Hindlimb muscle (tissue), 1 donor: ENCODE results near the gene STARD13. TPM values are rescaled to one million over a fixed set of nuclear protein-coding genes. Genes with fewer than 3 reads are reported as not detected.

Source experiments
- DNase-seq: peaks from one replicate; pipeline ENCODE4 v3.0.0-alpha.2; 2013
- polyA plus RNA-seq: library from polyadenylated mRNA; unstranded; fragments of 120-200 nt; gene quantifications from one replicate; pipeline ENCODE4 v1.2.1, GENCODE V29; 2013; ENCODE audit not compliant: insufficient read length

STARD13 gene, protein sequence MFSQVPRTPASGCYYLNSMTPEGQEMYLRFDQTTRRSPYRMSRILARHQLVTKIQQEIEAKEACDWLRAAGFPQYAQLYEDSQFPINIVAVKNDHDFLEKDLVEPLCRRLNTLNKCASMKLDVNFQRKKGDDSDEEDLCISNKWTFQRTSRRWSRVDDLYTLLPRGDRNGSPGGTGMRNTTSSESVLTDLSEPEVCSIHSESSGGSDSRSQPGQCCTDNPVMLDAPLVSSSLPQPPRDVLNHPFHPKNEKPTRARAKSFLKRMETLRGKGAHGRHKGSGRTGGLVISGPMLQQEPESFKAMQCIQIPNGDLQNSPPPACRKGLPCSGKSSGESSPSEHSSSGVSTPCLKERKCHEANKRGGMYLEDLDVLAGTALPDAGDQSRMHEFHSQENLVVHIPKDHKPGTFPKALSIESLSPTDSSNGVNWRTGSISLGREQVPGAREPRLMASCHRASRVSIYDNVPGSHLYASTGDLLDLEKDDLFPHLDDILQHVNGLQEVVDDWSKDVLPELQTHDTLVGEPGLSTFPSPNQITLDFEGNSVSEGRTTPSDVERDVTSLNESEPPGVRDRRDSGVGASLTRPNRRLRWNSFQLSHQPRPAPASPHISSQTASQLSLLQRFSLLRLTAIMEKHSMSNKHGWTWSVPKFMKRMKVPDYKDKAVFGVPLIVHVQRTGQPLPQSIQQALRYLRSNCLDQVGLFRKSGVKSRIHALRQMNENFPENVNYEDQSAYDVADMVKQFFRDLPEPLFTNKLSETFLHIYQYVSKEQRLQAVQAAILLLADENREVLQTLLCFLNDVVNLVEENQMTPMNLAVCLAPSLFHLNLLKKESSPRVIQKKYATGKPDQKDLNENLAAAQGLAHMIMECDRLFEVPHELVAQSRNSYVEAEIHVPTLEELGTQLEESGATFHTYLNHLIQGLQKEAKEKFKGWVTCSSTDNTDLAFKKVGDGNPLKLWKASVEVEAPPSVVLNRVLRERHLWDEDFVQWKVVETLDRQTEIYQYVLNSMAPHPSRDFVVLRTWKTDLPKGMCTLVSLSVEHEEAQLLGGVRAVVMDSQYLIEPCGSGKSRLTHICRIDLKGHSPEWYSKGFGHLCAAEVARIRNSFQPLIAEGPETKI
- polyA plus RNA-seq: 22.7 TPM

DNA sequence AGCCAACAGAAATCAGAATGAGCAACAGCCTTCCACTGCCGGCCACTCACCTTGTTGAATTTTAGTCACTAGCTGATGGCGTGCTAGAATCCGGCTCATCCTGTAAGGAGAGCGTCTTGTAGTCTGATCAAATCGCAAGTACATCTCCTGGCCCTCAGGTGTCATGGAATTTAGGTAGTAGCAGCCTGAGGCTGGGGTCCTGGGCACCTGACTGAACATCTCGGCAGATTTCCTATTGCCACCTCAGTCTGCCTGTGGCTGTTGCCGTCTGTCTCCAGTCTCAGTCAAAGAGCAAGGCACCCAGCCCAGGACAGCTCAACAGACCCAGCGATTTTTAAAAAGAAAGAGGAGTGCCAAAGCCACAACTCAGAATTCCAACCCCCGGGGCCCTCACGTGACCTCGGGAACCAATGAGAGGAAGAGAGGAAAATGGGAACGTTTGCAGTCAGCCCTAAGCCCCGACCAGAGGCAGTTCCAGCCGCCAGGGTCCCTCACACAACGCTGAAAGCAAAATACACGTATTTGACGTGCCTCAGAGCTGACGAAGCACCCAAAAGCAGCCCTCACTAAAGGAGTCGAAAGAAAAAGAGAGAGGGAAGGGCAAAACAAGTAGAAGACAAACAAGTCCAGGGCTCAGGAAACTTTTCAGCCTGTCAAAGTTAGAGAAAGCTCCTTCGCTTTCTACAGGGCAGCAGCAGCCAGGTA is at the start of gene STARD13:
Gene STARD13 (minus strand): TSS at position 336 of the 705 bp plus-strand sequence. CDS start 117 bp downstream, at position 219.
- peak; percentile 95 for DNase-seq

DNA sequence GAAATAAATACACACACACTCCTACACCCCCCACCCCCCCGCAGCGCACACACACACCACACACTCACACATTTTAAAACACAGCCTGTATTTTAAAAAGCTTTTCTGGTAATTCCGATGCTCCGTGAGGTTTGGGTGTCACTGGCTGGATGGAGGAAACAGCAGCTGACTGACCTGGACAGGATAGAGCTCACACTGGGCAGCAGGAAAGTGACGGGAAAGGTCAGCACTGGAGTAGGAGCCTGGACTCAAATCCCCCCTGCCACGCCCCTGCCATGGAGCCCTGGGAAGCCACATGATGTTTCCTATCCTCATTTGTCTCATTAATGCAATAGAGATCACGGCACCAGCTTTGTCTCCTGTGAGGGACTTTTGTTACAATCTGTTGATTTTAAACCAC is 49.3 kb upstream of the STARD13 start:
- DNase-seq: no peak

DNA sequence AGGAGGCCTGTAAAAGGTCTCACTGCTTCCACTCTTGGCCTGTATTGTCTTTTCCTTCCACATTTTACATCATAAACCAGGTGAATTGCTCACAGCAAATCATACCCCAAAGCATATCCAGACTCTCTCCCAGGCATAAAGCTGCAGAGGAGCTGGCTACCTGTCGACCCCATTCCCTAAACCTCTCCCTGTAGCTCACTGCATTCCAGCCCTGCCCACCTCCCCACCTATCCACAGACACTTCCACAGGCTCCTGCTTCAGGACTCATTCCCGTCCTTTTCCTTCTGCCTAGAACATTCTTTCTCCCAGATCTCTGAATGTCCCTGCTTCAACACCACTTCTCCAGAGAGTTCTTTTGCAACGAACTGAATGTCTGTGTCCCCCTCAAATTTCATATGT is 46.4 kb upstream of the STARD13 start:
- no peak for DNase-seq

DNA sequence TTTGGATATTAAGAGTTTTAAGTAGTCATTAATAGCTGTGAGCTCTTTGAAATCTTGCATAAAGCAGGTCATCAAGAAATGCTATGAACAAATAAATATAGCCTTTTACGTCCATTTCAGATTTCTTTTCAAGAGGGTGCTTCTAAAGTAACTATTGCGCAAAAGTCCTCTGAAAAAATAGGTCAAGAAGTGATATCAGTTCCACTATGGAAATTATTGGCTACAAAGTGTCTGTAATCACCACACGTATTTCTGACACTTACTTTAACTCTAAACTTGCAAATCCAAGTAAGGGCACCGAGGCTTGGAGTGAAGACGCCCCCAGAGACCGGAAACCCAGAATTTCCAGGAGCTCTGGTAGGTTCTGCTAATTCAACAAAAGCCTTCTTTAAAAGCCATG is 44.9 kb upstream of the STARD13 start:
- DNase-seq: no peak

DNA sequence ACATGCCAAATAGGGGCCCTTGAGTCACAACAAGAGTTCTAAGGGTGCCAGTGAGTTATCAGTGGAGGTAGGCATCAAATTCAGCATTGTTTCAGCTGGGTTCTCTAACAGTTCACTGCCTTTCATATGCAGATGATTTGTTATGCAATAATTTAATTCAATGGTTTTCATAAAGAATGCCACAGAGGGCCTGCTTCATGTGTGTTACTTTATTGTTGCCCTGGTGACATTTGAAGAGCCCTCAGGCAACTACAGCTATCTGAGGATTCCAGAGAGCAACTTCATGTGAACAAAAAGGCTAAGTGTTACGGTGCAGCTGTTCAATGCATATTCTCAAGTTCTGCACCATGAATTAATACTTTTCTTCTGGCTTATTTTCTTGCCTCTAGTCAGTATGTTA is 43.1 kb upstream of the STARD13 start:
- DNase-seq: no peak

DNA sequence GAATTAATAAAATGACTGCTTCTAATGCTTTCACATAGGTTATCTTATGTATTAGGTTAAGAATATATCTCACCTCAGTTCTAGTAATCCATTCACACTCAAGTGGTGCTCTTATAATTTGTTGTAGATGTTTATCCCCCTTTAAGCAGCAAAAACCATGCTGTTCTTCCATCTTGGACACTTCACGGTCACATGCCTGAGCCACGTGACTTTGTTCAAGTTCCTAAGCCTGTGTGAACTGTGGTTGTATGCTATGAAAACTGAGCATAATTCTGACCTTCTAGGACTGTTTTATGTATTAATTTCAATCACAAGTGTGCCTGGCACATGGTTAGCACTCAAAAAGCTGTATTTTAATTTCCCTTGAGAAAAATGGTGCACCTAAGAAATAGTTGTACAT is 41.2 kb upstream of the STARD13 start:
- no peak for DNase-seq

DNA sequence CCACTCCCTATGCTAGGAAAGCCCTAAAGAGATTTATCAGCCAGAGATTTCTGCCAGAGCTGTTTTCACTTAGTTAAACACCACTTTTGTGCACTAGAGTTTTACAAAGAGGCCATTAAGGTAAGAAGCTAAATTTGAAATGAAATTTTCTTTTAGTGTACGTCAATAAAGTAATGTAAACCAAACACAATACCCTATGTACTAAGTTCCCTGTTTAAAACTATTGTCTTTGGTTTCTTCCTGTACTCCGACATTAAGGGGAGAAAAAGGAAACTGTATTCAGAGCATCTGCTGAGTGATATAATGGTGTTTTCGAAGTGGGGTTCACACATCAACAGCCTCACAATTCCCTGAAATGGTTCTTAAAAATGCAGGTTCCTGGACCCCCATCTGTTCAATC is 40.7 kb upstream of the STARD13 start:
- no peak for DNase-seq

DNA sequence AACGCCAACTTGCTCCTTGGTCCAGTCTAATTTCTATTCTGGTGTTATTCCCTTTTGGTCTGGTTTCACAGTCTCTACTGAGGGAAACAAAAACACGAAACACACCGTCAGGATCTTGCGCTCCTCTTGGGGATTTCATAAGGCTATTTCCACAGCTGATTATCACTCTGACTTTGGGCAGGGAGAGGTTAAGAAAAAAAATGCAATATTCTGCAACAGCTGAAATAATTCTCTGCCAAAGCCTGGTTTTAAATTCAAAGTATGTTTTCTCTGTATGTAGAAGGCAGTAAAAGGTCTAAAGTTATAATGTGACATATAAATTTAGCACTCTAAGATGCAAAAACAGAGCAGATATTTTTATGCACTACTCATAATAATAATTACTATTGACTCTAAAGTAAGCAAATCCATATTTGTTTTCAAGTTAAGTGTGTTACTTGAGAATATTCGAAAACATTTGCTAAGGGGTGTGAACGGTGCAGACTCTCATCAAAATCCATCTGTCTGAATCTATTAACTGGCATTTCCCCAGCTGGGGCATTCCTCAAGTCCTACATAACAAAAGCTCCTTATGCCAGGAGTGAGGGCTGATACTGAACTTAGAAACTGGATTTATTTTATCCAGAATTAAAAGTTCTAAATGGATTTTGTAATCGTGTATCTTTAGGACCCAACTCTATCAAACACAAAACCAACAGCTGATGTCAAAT is 38.4 kb upstream of the STARD13 start:
- DNase-seq: peak; percentile 55

DNA sequence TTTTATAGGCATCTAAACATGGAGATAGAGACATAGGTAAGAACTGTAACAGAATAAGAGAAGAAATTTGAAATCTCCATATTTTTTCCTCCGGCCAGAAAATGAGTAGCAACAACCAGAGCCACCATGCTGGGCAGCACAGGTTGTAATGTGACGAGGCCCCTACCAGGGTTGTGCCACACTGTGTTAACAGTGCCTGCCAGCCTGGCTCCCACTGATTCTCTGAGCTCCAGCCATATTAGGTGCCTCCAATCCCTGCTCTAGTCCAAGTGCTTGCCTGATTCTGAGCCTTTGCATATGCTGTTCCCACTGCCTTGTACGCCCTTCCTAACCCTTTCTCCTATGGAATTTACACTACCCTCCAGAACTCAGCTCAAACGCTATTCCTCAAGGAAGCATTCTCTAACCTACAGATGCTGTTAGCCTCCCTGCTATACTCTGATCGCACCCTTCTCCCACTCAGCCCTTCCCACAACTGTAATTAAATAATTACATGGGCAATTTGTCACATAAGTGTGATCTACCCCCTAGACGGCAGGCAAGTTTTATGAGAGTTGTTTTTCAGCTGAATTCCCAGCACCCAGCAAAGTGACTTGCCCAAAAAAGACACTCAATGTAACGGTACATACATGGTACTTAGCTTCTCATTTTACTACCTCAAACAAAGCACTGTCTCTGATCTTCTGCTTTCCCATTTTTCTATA is 37.6 kb upstream of the STARD13 start:
- no peak for DNase-seq

DNA sequence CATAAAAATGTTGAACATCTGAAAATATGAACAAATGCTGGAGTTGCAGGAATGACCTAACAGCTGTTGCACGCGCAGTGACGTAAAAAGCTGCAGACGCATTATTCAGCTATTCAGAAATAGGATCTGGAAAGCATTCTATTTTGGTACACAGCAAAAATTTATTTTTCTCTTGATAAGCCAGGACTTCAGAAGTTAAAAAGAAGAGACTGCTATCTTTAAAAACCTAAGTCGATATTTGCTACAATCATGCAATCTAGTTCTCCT is 36.9 kb upstream of the STARD13 start:
- DNase-seq: peak; percentile 73

DNA sequence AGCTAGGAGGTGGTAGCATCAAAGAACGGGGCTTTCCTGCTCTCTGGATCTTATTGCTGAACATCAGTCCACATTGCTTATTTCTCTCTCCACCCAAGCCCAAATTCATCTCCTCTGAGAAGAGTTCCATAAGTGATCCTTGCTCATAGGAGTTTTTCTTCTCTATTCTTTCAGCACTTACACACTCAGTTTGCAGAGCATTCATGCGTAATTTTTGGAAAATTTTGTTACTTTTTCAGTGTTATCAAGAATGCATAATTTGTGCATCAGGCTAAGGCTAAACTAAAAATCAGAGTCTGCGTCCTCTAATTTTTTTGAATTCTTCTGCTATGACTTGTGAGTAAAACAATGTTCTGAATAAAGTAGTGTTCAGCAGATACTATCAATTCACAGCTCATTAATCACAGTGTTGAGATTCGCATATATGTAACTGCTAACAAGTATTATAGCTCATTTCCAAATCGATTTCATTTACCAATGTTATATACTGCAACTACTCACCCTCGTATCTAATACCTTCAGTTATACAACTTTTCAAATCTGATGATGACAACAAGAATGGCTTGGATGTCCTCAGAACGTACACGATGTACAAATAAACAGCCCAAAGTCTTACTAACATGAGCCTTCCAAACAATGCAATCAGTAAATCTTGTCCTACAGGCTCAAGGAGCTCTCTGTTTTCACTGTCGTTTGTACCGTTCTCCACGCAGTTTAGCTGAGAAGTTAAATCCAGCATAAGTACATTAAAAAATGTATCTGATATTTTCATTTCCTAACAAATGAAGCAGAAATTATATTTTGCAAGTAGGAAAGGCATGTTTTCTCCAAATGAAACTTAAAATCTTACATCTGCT is 36.4 kb upstream of the STARD13 start:
- DNase-seq: no peak

DNA sequence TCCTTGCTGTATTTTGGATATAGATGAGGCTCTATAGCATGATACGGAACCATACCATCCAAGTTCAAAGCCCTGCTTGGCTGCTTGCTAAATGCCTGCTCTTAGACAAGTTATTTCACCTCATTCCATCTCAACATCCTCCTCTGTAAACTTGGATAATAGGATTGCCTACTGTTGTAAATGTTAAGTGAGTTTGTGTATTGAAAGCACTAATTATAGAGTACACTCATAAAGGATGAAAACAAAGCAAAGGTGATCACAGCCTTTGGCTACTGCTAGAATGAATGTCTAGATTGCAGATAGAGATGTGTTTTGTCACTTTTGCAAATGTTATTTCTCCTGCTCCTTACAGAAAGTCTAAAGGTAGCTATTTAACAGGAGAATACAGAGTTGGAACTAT is 34.3 kb upstream of the STARD13 start:
- no peak for DNase-seq

DNA sequence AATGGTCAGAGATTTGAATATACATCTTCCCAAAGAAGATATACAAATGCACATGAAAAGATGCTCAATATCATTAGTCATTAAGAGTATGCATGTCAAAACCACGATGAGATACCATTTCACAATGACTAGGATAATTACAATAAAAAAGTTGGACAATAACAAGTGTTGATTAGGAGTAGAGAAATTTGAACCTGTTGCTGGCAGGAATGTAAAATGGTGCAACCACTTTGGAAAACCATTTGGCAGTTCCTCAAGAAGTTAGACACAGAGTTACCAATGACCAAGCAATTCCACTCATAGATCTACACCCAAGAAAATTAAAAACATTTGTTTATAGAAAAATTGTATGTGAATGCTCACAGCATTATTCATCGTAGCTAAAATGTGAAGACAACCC is 33.2 kb upstream of the STARD13 start:
- DNase-seq: no peak

DNA sequence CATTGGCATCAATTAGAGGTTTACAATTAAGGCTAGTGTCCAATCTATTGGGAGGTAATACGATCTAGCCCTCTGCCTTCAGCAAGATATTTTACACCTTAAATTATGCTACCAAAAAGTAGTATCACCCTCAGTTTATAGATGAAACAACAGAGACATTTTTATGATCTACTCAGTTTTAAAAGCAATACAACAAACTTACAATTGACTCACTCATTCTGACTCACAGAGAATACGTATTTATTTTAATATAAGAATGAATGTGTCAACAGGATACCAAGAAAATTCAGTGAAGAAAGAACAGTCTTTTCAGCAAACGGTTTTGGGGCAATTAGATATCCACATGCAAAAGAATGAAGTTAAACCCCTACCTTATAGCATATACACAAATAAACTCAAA is 32.5 kb upstream of the STARD13 start:
- DNase-seq: no peak

DNA sequence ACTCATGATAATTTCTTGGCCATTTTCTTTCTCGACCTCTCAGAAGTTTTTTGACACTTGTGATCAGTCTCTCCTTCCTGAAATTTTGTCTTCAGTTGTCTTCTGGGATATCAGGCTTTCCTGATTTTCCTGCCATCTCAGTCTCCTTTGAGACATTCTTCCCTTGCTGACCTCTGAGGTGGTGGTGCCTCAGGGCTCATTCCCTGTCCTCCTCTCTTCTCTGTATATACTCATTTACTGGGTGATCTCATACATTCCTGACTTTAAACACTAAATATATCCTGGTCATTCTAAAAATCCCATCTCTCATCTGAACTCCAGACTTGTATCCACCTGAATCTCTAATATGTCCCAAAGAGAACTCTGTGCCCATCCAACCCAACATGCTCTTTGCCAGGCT is 31.3 kb upstream of the STARD13 start:
- no peak for DNase-seq

DNA sequence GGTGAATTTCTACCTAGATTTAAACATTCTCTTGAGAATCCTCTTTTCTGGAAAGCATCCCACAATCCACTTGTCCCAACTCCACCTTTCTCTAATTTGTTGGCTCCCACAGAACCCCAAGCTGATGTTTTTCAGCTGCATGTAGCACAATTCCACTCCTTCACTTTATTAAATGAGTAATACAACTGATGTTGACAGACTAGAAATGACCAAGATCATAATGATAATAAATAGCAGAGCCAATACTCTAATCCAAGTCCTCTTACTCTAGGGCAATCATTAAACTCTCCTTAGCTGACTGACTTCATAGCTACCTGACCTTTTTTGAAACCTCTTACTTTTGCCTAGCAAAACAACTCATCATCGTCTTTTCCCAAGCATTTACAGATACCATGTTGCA is 27.9 kb upstream of the STARD13 start:
- DNase-seq: no peak

DNA sequence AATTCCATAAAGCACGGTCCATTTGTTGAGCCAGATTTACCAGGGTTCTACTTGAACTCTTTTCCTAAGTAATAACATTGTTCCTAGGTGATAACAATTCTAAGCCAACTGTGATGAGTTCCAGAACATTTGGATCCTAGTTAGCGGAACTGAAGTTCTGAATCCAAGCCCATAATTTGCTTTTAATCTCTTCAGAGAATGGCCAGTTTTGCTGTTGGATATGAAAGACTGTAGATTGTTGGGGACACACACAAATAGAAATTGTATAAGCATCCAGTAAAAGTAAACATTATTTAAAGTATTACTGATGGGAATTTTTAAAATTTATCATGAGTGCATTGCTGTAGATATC is 27.3 kb upstream of the STARD13 start:
- no peak for DNase-seq

DNA sequence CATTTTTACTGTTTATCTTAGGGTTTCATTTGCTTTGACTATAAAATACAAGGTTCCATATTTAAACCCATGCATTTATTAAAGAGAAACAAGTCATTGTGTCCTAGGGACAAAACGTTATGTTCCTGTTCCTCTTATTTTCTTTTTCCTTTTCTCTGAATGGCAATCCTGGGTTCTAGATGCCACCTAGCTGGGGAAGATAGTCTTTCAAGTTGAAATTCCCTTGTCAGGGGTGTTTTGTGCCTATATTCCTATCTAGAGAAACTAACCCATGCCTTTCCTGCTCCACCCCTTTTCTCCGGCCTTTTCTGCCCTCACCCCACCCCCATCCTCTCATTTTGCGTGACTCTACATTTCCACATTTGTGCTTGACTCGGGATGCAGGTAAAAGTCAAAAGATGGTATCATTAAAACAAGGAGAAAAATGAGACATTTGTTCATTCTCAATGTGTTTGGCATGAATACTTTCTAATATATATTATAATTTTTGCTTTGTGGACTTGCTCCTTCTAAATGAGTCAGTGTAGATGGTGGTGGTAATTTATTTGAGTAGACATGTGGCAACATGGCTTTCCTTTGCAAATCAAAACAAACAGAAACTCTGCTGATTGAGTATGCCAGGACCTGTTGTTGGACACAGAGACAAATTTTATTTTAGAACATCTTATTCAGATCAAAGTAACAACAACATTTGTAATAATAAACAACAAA is 26.8 kb upstream of the STARD13 start:
- DNase-seq: no peak

DNA sequence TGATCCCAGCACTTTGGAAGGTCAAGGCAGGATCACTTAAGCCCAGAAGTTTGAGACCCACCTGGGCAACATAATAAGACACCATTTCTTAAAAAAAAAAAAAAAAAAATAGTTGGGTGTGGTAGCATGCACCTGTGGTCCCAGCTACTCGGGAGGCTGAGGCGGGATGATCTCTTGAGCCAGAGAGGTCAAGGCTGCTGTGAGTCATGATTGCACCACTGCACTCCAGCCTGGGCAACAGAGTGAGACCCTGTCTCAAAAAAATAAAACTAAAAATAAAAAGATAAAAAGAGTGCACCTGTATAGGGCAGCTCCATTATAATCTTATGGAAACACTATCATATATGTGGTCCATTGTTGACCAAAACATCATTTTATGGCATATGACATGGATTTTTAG is 25.5 kb upstream of the STARD13 start:
- DNase-seq: no peak
